IPS-20b (cell line): ENCODE data around the gene PTH2R.
"Not testable (repeated sequence)": the region's sequence is repeated elsewhere in the genome, so short reads cannot be mapped to it uniquely, and the experiment has no call there.

ENCODE experiments used
- H3K27ac ChIP-seq: one replicate; pipeline ENCODE4 v1.5.1; 2013; ENCODE audit warnings: low read length
- H3K27me3 ChIP-seq: 2 replicates; pipeline ENCODE4 v1.6.1; 2013; ENCODE audit warnings: mild to moderate bottlenecking, low read length, inconsistent platforms; ENCODE audit not compliant: insufficient read depth
- H3K36me3 ChIP-seq: 2 replicates; pipeline ENCODE4 v1.6.1; 2013; ENCODE audit warnings: low read depth, mild to moderate bottlenecking, inconsistent platforms, low read length, moderate library complexity; ENCODE audit not compliant: insufficient read depth
- H3K4me1 ChIP-seq: 2 replicates; pipeline ENCODE4 v1.6.1; 2013; ENCODE audit warnings: mild to moderate bottlenecking, control low read depth, inconsistent platforms, low read length, moderate library complexity; ENCODE audit not compliant: insufficient read depth
- H3K4me3 ChIP-seq: 2 replicates; pipeline ENCODE4 v1.5.1; 2013; ENCODE audit warnings: mild to moderate bottlenecking, low read length, inconsistent platforms
- H3K9ac ChIP-seq: 2 replicates; pipeline ENCODE4 v1.6.1; 2013; ENCODE audit warnings: low read depth, mild to moderate bottlenecking, inconsistent platforms, low read length, moderate library complexity
- H3K9me3 ChIP-seq: 2 replicates; pipeline ENCODE4 v1.6.1; 2013; ENCODE audit warnings: mild to moderate bottlenecking, low read depth, low read length, inconsistent platforms; ENCODE audit not compliant: insufficient read depth

PTH2R gene

DNA sequence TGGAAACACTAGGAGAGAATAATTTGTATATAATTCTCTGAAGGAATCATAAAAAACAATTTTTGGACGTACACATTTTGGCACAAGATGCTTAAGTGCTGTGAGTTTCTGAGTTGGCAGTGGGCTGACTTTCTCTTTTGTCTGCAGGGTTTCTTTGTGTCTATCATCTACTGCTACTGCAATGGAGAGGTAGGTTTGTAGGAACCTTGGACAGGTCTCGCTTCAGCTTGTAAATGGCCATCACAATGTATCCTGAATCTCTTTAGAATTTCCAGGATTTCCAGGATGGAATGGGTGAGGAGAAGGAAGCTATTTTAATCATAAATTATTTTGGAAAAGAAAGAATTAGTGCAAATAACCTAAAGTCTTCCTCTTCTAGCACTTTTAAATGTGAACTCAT lies 83.9 kb downstream of the PTH2R start:
- H3K27ac ChIP-seq, result no peak overlapping the region
- no peak overlapping the region for H3K9ac ChIP-seq
- H3K9me3 ChIP-seq, result no peaks in the 10 kb centered on the region
- no peaks in the 10 kb centered on the region for H3K36me3 ChIP-seq
- H3K4me1 ChIP-seq, result peaks cover 3% of the 10 kb centered on the region; the same call in 1 of the 2 replicates
- H3K4me3 ChIP-seq, result no peak overlapping the region
- no peaks in the 10 kb centered on the region for H3K27me3 ChIP-seq

- H3K4me1 ChIP-seq, result peaks cover 13% of the 10 kb centered on the region; the same call in 1 of the 2 replicates
- no peaks in the 10 kb centered on the region for H3K36me3 ChIP-seq
- H3K9ac ChIP-seq, result no peak overlapping the region
These were observed 85.0 kb downstream of the PTH2R start for GRCh38 chr2:208491641-208492040.

DNA sequence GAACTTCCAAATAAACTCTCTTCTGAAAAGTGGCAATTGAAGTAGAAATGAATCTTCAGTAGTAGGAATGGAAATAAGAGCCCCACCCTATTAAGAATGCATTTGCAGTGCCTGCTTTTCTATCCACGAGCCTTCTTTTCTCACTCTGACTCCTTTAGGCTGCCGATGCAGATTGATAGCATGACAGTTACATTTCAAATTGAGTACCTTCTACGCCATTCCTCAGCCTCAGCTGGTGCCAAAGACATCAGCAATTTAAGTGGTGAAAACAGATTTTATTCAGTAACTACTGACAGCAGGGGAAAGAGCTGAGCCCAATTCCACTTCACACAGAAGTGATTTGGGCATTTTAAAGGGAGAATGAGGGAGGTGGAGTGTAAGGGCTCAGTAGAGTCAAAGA lies 85.5 kb downstream of the PTH2R start:
- Histone ChIP-seq H3K4me1 (peaks cover 13% of the 10 kb centered on the region; the same call in 1 of the 2 replicates), H3K9me3 (no peaks in the 10 kb centered on the region), H3K4me3 (no peak overlapping the region), H3K36me3 (no peaks in the 10 kb centered on the region), H3K27me3 (no peaks in the 10 kb centered on the region), H3K27ac (no peak overlapping the region), H3K9ac (no peak overlapping the region)

More at GRCh38 chr2:208491641-208492040, 85.0 kb downstream of the PTH2R start:
- Histone ChIP-seq H3K27ac (no peak overlapping the region), H3K9me3 (no peaks in the 10 kb centered on the region), H3K4me3 (no peak overlapping the region), H3K27me3 (no peaks in the 10 kb centered on the region)

DNA sequence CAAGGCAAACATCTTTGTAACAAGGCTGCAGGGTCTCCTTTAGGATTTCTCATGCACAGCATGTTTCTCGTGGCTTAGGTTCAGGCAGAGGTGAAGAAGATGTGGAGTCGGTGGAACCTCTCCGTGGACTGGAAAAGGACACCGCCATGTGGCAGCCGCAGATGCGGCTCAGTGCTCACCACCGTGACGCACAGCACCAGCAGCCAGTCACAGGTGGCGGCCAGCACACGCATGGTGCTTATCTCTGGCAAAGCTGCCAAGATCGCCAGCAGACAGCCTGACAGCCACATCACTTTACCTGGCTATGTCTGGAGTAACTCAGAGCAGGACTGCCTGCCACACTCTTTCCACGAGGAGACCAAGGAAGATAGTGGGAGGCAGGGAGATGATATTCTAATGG lies 86.6 kb downstream of the PTH2R start:
- no peaks in the 10 kb centered on the region for H3K36me3 ChIP-seq
- no peak overlapping the region for H3K4me3 ChIP-seq
- no peaks in the 10 kb centered on the region for H3K27me3 ChIP-seq
- H3K9me3 ChIP-seq, result no peaks in the 10 kb centered on the region
- no peak overlapping the region for H3K9ac ChIP-seq
- peaks cover 13% of the 10 kb centered on the region; the same call in 1 of the 2 replicates for H3K4me1 ChIP-seq
- no peak overlapping the region for H3K27ac ChIP-seq

DNA sequence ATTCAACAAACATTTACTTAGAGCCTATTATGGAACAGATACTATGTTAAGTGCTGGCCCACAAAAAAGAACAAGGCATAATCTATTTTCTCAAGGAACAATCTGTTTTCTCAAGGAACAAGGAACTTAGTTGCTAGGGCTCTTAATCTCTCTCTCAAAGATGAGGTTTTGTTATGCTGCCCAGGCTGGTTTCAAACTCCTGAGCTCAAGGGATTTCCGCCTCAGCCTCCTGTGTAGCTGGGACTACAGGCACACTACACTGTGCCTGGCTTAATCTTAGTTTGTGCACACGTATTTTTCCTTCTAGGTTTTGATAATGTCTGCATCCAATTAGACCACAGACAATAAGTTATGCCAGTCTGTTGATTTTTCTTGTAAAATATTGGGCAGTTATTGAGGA lies 89.5 kb downstream of the PTH2R start:
- Histone ChIP-seq H3K9ac (no peak overlapping the region; the same call in 1 of the 2 replicates), H3K27ac (no peak overlapping the region), H3K36me3 (no peaks in the 10 kb centered on the region), H3K4me1 (peaks cover 15% of the 10 kb centered on the region; the same call in 1 of the 2 replicates), H3K27me3 (no peaks in the 10 kb centered on the region), H3K9me3 (no peaks in the 10 kb centered on the region), H3K4me3 (no peak overlapping the region)

DNA sequence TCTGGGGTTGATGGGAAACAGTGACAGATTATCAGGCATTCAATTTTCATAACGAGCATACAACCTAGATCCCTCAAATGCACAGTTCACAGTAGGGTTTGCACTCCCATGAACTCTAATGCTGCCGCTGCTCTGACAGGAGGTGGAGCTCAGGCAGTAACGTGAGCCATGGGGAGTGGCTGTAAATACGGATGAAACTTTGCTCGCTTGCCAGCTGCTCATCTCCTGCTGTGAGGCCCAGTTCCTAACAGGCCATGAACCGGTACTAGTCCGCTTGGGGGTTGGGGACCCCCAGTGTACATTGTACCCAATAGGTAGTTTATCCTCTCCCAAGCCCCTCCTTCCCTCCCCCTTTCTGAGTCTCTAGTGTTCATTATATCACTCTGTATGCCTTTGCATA lies 94.6 kb downstream of the PTH2R start:
- H3K27me3 ChIP-seq, result no peaks in the 10 kb centered on the region
- no peak overlapping the region for H3K27ac ChIP-seq
- H3K4me1 ChIP-seq, result peaks cover 11% of the 10 kb centered on the region; the same call in 1 of the 2 replicates
- H3K9ac ChIP-seq, result no peak overlapping the region
- 0 out of 2 replicates have a peak overlapping the region, but pooled peaks have one; percentile 34 for H3K4me3 ChIP-seq
- no peaks in the 10 kb centered on the region for H3K36me3 ChIP-seq
- no peaks in the 10 kb centered on the region for H3K9me3 ChIP-seq

GRCh38 chr2:208502288-208502687 lies 95.7 kb downstream of the PTH2R start:
- Histone ChIP-seq H3K9ac (no peak overlapping the region), H3K4me3 (no peak overlapping the region), H3K36me3 (no peaks in the 10 kb centered on the region), H3K27ac (no peak overlapping the region), H3K9me3 (no peaks in the 10 kb centered on the region), H3K27me3 (no peaks in the 10 kb centered on the region), H3K4me1 (peaks cover 7% of the 10 kb centered on the region; the same call in 1 of the 2 replicates)

GRCh38 chr2:208505365-208505764 lies 98.8 kb downstream of the PTH2R start:
- H3K27me3 ChIP-seq, H3K9me3 ChIP-seq, H3K27ac ChIP-seq, H3K36me3 ChIP-seq, H3K4me1 ChIP-seq, H3K9ac ChIP-seq, H3K4me3 ChIP-seq: not testable (repeated sequence)

DNA sequence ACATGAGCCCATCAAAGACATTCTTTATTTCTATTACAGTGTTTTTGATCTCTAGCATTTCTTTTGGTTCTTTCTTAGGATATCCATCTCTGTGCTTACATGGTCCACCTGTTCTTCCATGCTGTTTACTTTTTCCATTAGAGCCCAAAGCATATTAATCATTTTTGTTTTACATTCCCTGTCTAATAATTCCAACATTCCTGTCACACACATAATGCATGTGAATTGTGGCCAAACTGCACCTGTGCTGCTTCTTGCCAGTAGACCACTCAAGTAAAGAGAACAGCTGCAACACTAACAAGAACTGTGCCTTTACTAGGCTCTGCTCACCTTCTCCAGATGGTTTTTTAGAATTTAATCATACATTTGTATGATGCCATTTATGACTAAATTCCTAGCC lies 103.0 kb downstream of the PTH2R start:
- Histone ChIP-seq H3K36me3 (no peaks in the 10 kb centered on the region), H3K27ac (no peak overlapping the region), H3K4me3 (no peak overlapping the region), H3K27me3 (no peaks in the 10 kb centered on the region), H3K9me3 (peaks cover 3% of the 10 kb centered on the region), H3K4me1 (no peaks in the 10 kb centered on the region), H3K9ac (no peak overlapping the region)

- Histone ChIP-seq H3K4me3 (no peak overlapping the region), H3K9ac (no peak overlapping the region), H3K27me3 (no peaks in the 10 kb centered on the region), H3K36me3 (no peaks in the 10 kb centered on the region), H3K9me3 (peaks cover 16% of the 10 kb centered on the region), H3K4me1 (no peaks in the 10 kb centered on the region), H3K27ac (no peak overlapping the region)
These were observed 104.4 kb downstream of the PTH2R start for GRCh38 chr2:208511016-208511415.

DNA sequence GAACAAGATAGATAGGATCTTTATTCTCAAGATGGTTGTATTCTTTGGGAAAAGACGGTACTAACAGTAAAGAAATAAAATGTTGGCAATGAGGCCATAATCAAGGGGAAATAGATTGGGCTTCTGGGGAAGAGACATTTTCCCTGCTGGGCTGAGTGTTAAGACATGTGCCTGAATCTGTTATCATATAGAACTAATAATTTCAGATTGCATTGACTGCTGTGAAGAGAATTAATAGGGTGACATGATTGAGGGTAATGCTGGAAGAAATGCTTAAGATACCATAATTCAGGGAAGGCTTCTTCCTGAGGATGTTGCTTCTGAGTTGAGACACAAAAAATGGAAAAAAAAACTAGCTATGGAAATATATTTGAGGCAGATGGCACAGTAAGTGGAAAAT lies 105.0 kb downstream of the PTH2R start:
- no peak overlapping the region for H3K27ac ChIP-seq

DNA sequence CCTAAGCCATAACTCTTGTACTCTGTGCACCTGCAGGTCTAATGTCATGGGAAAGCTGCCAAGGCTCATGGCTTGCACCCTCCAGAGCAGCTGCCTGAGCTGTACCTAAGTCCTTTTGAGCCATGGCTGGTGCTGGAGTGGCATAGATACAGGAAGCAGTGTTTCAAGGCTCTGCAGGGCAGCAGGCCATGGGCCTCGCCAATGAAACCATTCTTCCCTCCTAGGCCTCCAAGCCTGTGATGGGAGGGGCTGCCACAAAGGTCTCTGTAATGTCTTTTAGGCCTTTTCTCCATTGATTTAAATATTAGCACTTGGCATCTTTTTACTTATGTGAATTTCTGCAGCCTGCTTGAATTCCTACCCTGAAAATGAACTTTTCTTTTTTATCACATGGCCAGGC lies 108.5 kb downstream of the PTH2R start:
- peaks cover 16% of the 10 kb centered on the region for H3K9me3 ChIP-seq

More for the DNA sequence above, 105.0 kb downstream of the PTH2R start:
- H3K4me3 ChIP-seq, result no peak overlapping the region
- no peaks in the 10 kb centered on the region for H3K36me3 ChIP-seq
- H3K4me1 ChIP-seq, result no peaks in the 10 kb centered on the region
- H3K9ac ChIP-seq, result no peak overlapping the region
- no peaks in the 10 kb centered on the region for H3K27me3 ChIP-seq
- peaks cover 16% of the 10 kb centered on the region for H3K9me3 ChIP-seq

More for the DNA sequence above, 108.5 kb downstream of the PTH2R start:
- no peak overlapping the region for H3K9ac ChIP-seq
- H3K4me3 ChIP-seq, result no peak overlapping the region
- H3K36me3 ChIP-seq, result no peaks in the 10 kb centered on the region
- H3K4me1 ChIP-seq, result no peaks in the 10 kb centered on the region
- H3K27ac ChIP-seq, result no peak overlapping the region
- no peaks in the 10 kb centered on the region for H3K27me3 ChIP-seq
